OCI-LY1 (cell line): ENCODE data around the gene MXD4.

Experiments used
- H2AFZ ChIP-seq: fragments of 200-600 bp; sonication (generic), shearing (Covaris generic); 2 replicates; pipeline ENCODE4 v1.6.0; 2014; ENCODE audit warnings: antibody characterized with exemption, mild to moderate bottlenecking, low read length
- H3F3A ChIP-seq: fragments of 200-600 bp; sonication (generic), shearing (Covaris generic); 2 replicates; pipeline ENCODE4 v1.6.0; 2014; ENCODE audit warnings: mild to moderate bottlenecking, antibody characterized with exemption, low read length, moderate library complexity; ENCODE audit not compliant: insufficient read depth
- H3K27ac ChIP-seq: fragments of 200-600 bp; sonication (generic); 2 replicates; pipeline ENCODE4 v1.5.1; 2014; ENCODE audit warnings: low read length, mixed run types, mild to moderate bottlenecking, low read depth; ENCODE audit not compliant: poor library complexity, severe bottlenecking
- H3K27me3 ChIP-seq: fragments of 200-600 bp; sonication (generic); 2 replicates; pipeline ENCODE4 v1.6.0; 2014; ENCODE audit warnings: antibody characterized with exemption, mild to moderate bottlenecking, low read length, moderate library complexity; ENCODE audit not compliant: insufficient read depth
- H3K36me3 ChIP-seq: fragments of 200-600 bp; sonication (generic); 2 replicates; pipeline ENCODE4 v1.6.1; 2014; ENCODE audit warnings: mild to moderate bottlenecking, antibody characterized with exemption, low read length, moderate library complexity, mixed read lengths; ENCODE audit not compliant: insufficient read depth
- H3K4me1 ChIP-seq: fragments of 200-600 bp; sonication (generic); 2 replicates; pipeline ENCODE4 v1.5.1; 2014; ENCODE audit warnings: mild to moderate bottlenecking, low read length, moderate library complexity; ENCODE audit not compliant: insufficient read depth, severe bottlenecking
- H3K4me2 ChIP-seq: fragments of 200-600 bp; sonication (generic), shearing (Covaris generic); 2 replicates; pipeline ENCODE4 v1.6.1; 2014; ENCODE audit warnings: low read length
- H3K4me3 ChIP-seq: fragments of 200-600 bp; sonication (generic); 2 replicates; pipeline ENCODE4 v1.5.1; 2014; ENCODE audit warnings: low read length, low read depth, mild to moderate bottlenecking, mixed read lengths; ENCODE audit not compliant: poor library complexity, severe bottlenecking
- H3K79me2 ChIP-seq: fragments of 200-600 bp; shearing (Covaris generic); 2 replicates; pipeline ENCODE4 v1.6.1; 2016; ENCODE audit warnings: mixed run types, low read length, mixed read lengths; ENCODE audit not compliant: insufficient read depth
- H3K9ac ChIP-seq: fragments of 200-600 bp; sonication (generic), shearing (Covaris generic); 2 replicates; pipeline ENCODE4 v1.6.1; 2014; ENCODE audit warnings: mild to moderate bottlenecking, low read length, mixed read lengths
- H3K9me2 ChIP-seq: fragments of 200-600 bp; sonication (generic), shearing (Covaris generic); 2 replicates; pipeline ENCODE4 v1.6.1; 2014; ENCODE audit warnings: low read depth, mild to moderate bottlenecking, low read length, mixed read lengths
- H3K9me3 ChIP-seq: fragments of 200-600 bp; shearing (Covaris generic); 2 replicates; pipeline ENCODE4 v1.6.1; 2014; ENCODE audit warnings: low read length, mixed read lengths
- H4K20me1 ChIP-seq: fragments of 200-600 bp; sonication (generic), shearing (Covaris generic); 2 replicates; pipeline ENCODE4 v1.6.0; 2016; ENCODE audit warnings: mild to moderate bottlenecking, low read length; ENCODE audit not compliant: insufficient read depth
- EZH2 ChIP-seq: fragments of 200-600 bp; sonication (generic), shearing (Covaris generic); IDR thresholded peaks from 2 replicates; pipeline ENCODE4 v1.8.0; 2017; ENCODE audit warnings: borderline replicate concordance, mixed run types, mild to moderate bottlenecking, antibody characterized with exemption, low read length, moderate library complexity, mixed read lengths
- TF ChIP-seq, protein P1 (sequence below): fragments of 200-600 bp; sonication (generic), shearing (Covaris generic); IDR thresholded peaks from 2 replicates; pipeline ENCODE4 v1.5.1; 2017; ENCODE audit warnings: mild to moderate bottlenecking, antibody characterized with exemption, low read length, moderate library complexity, mixed read lengths

MXD4 gene

DNA sequence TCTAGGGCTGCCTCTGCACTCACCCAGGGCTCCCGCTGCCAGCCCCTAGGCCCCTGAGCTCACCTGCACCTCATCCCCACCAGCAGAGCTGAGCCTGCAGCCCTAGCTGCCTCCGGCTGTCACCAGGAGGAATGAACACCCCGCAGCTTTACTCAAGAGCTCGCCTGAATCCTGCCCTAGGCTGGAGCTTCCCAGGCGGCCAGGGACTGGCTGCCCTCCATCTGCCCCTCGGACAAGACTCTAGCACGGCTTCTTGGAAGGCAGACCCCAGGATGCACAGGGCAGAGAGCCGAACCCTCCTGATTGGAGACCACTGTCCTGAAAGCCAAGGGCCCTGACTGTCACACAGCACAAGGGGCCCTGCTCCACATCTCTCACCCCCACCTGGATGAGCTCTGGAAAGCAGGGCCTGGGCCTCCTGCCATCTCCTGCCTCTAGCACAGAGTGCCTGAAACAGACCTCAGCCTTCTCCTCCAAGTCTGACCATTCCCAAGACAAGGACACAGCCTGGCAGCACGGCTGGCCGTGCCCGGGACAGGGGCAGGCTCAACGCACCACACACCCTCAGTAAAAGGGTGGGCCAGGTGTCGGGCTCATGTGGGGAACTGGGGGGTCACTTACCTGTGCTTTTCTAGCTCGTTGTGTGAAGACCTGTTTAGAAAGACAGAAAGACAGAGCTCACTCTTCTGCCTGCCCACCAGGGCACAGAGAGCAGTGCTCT lies 4.4 kb downstream of the MXD4 start:
- Histone ChIP-seq H3K27ac (no peak overlapping the region), H4K20me1 (no peaks in the 10 kb centered on the region), H3K9ac (no peak overlapping the region)

DNA sequence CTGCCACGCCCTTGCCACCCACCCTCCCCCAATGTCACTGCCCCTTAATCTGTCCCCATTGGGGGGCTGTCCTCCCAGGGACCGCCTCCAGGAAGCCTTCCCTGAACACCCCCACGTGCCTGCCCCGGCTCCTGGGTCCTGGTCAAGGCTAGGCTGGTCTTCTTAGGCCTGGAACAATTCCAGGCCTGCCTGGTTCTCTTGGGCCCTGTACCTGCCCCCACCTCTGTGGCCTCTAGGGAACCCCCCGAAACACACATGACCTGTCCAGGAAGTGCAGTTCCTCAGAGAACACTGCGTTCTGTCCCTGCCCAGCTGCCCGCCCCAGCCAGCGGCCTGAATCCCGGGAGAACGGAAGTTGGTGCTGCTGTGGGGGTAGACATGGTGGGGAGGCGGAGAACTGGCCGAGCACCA lies 5.1 kb downstream of the MXD4 start:
- Histone ChIP-seq H3K27ac (no peak overlapping the region), H4K20me1 (no peaks in the 10 kb centered on the region), H3K9ac (no peak overlapping the region), H3K27me3 (no peaks in the 10 kb centered on the region), H3K9me3 (no peaks in the 10 kb centered on the region), H3K9me2 (no peaks in the 10 kb centered on the region), H3F3A (no peaks in the 10 kb centered on the region), H2AFZ (no peak overlapping the region), H3K79me2 (no peaks in the 10 kb centered on the region), H3K4me3 (no peak overlapping the region), H3K36me3 (no peaks in the 10 kb centered on the region), H3K4me1 (peaks cover 10% of the 10 kb centered on the region), H3K4me2 (no peak overlapping the region)
- no peak for TF ChIP-seq EZH2
- TF ChIP-seq, protein P1, sequence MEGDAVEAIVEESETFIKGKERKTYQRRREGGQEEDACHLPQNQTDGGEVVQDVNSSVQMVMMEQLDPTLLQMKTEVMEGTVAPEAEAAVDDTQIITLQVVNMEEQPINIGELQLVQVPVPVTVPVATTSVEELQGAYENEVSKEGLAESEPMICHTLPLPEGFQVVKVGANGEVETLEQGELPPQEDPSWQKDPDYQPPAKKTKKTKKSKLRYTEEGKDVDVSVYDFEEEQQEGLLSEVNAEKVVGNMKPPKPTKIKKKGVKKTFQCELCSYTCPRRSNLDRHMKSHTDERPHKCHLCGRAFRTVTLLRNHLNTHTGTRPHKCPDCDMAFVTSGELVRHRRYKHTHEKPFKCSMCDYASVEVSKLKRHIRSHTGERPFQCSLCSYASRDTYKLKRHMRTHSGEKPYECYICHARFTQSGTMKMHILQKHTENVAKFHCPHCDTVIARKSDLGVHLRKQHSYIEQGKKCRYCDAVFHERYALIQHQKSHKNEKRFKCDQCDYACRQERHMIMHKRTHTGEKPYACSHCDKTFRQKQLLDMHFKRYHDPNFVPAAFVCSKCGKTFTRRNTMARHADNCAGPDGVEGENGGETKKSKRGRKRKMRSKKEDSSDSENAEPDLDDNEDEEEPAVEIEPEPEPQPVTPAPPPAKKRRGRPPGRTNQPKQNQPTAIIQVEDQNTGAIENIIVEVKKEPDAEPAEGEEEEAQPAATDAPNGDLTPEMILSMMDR = no peak

More for the DNA sequence above, 4.4 kb downstream of the MXD4 start:
- Histone ChIP-seq H3K4me2 (no peak overlapping the region), H3F3A (no peaks in the 10 kb centered on the region), H3K79me2 (no peaks in the 10 kb centered on the region), H3K4me1 (peaks cover 10% of the 10 kb centered on the region), H3K36me3 (no peaks in the 10 kb centered on the region), H2AFZ (no peak overlapping the region), H3K27me3 (no peaks in the 10 kb centered on the region), H3K9me2 (no peaks in the 10 kb centered on the region), H3K9me3 (no peaks in the 10 kb centered on the region), H3K4me3 (no peak overlapping the region)
- TF ChIP-seq, protein P1 = no peak
- no peak for TF ChIP-seq EZH2

DNA sequence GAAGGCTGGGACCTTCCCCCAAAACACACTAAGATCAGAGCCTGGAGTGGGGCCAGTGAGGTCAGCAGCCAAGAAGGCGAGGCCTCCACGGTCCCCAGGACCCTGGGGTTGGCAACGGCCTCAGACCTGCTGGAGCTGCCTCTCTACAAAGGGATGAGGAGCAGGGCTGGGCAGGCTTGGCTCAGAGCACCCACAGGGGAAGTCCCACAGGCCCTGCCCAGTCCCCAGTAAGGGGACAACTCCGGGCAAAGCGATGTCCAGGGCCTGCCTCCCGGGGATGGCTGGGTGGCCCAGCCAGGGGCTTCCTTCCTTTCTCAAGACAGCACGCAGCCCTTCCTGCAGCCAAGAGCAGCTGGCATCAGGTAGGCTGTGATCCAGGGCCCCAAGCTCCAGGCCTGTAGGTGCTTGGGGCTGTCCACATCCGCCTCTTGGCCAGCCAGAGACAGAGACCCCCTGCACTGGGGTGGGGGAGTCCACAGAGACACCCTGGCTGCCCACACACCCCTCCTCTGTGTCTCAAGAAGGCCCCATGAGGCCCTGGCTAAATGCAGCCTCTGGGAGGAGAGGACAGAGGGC lies 5.7 kb downstream of the MXD4 start:
- H3K4me1 ChIP-seq = peaks cover 10% of the 10 kb centered on the region
- no peaks in the 10 kb centered on the region for H3K9me3 ChIP-seq
- no peak overlapping the region for H2AFZ ChIP-seq
- no peaks in the 10 kb centered on the region for H3K79me2 ChIP-seq
- H3F3A ChIP-seq = no peaks in the 10 kb centered on the region
- H3K27ac ChIP-seq = no peak overlapping the region
- H4K20me1 ChIP-seq = no peaks in the 10 kb centered on the region
- H3K9ac ChIP-seq = no peak overlapping the region
- no peaks in the 10 kb centered on the region for H3K36me3 ChIP-seq
- no peaks in the 10 kb centered on the region for H3K9me2 ChIP-seq
- TF ChIP-seq EZH2 = no peak
- TF ChIP-seq, protein P1 = no peak
- H3K4me2 ChIP-seq = no peak overlapping the region
- no peak overlapping the region for H3K4me3 ChIP-seq
- no peaks in the 10 kb centered on the region for H3K27me3 ChIP-seq
